Lower lobe of right lung (tissue), 2 donors: ENCODE data around the gene PROSER2. TPM values are rescaled to one million over a fixed set of nuclear protein-coding genes. Genes with fewer than 3 reads are reported as not detected.

Source experiments
- ATAC-seq, 2 donors: fragments of 200-7000 bp; cut with Tn5 transposase; one replicate each; pipeline ENCODE4 v1.9.1; 2020 to 2022; ENCODE audit warnings: mild to moderate bottlenecking in 2 of 2, moderate library complexity in 2 of 2
- DNase-seq: peaks from one replicate; pipeline ENCODE4 v3.0.0-alpha.2; 2020
- H3K27ac ChIP-seq: fragments of 200-600 bp; one replicate; pipeline ENCODE4 v1.8.0; 2022
- H3K27me3 ChIP-seq: fragments of 200-600 bp; one replicate; pipeline ENCODE4 v1.8.0; 2022; ENCODE audit warnings: low read depth
- H3K36me3 ChIP-seq: fragments of 200-600 bp; one replicate; pipeline ENCODE4 v1.8.0; 2022; ENCODE audit warnings: mild to moderate bottlenecking
- H3K4me1 ChIP-seq: fragments of 200-600 bp; one replicate; pipeline ENCODE4 v1.8.0; 2022
- H3K4me3 ChIP-seq: fragments of 200-600 bp; one replicate; pipeline ENCODE4 v1.8.0; 2022; ENCODE audit warnings: mild to moderate bottlenecking
- H3K9me3 ChIP-seq: fragments of 200-600 bp; one replicate; pipeline ENCODE4 v1.8.0; 2022
- intact Hi-C: fragments of 100-400 bp; cut with DNase I; formaldehyde crosslinking; loops from one replicate; pipeline ENCODE4 v1.11.0; 2022
- total RNA-seq: library from RNA; stranded (reverse); fragmentation: NEBNext Ultra II Directional; extraction: Animal tissue kit (Norgen Biotek cat#: 25700); gene quantifications from one replicate; pipeline ENCODE4 v1.2.1, GENCODE V29; 2021
- TF ChIP-seq, protein P1 (sequence below): fragments of 200-600 bp; IDR thresholded peaks from one replicate; pipeline ENCODE4 v1.8.0; 2022; ENCODE audit warnings: antibody characterized with exemption, mild to moderate bottlenecking
- donor health status: DM: no; HTN: yes; CAD: no; lungs with severe emphysema.

Gene PROSER2
- total RNA-seq, 1 donor from 2014 or later, result 18.0 TPM

DNA sequence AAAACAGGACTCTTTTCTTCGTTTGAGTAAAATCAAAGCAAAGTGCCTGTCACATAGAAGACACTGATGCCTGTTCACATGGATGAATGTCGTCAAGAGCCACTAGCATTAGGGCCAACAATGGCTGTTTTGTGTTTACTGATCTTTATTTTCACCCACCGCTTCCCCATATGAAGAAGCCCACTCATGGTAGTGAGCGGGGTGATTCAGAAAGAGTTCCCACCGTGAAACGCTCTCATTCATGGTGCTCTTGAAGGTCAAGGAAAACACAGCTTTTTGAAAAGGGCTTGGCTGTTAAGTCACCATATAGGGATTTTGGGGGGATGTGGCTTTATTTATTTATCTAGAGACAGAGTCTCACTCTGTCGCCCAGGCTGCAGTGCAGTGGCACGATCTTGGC lies 12.5 kb downstream of the PROSER2 start:
- DNase-seq (no peak), ATAC-seq (no peak)
- H3K27ac ChIP-seq, result no peak overlapping the region
- TF ChIP-seq, protein P1, sequence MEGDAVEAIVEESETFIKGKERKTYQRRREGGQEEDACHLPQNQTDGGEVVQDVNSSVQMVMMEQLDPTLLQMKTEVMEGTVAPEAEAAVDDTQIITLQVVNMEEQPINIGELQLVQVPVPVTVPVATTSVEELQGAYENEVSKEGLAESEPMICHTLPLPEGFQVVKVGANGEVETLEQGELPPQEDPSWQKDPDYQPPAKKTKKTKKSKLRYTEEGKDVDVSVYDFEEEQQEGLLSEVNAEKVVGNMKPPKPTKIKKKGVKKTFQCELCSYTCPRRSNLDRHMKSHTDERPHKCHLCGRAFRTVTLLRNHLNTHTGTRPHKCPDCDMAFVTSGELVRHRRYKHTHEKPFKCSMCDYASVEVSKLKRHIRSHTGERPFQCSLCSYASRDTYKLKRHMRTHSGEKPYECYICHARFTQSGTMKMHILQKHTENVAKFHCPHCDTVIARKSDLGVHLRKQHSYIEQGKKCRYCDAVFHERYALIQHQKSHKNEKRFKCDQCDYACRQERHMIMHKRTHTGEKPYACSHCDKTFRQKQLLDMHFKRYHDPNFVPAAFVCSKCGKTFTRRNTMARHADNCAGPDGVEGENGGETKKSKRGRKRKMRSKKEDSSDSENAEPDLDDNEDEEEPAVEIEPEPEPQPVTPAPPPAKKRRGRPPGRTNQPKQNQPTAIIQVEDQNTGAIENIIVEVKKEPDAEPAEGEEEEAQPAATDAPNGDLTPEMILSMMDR, result no peak
- H3K27me3 ChIP-seq, result no peaks in the 10 kb centered on the region
- no peaks in the 10 kb centered on the region for H3K9me3 ChIP-seq
- peaks cover 16% of the 10 kb centered on the region for H3K4me1 ChIP-seq
- intact Hi-C loops, result no loop called here
- no peaks in the 10 kb centered on the region for H3K36me3 ChIP-seq
- no peak overlapping the region for H3K4me3 ChIP-seq

DNA sequence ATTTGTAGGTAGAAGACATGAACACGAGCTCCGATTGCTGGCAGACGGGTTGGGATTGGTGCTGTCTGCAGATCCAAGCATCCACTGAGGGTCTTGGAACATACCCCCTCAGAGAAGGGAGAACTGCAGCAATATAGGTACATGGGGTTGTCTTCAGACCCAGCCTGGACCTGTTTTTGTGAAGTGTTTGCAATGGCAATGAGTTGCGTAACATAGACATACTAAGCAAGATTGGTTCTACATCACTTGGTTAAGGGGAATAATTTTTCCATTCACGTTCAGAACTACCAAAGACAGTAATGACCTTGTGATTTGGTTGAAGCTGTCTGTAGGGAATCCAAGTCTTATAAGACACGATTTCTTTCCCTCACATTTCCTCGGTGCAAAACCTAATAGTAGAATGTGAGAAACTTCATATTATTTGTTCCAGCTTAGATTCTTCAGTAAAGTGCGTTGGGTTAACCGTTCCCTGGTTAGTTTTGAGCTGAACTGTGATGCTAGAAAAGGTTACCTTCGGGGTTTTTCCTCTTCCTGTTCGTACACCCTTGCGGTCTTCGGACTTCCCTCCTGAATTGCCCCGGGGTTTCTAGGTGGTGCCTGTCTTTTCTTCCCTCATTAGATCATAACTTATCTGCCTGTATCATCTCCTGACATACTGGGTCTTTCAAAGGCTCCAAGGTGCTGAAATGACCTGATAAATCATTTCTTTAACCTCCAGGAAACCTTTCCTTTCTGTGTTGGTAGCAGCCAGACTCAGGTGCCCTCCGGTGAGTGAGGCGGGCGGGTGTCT lies 14.4 kb downstream of the PROSER2 start:
- ATAC-seq, result peak in 1 of 2 donors; percentile 58
- H3K4me3 ChIP-seq, result no peak overlapping the region
- intact Hi-C loops, result no loop called here
- H3K4me1 ChIP-seq, result peaks cover 3% of the 10 kb centered on the region
- TF ChIP-seq, protein P1, result no peak
- no peak for DNase-seq
- no peaks in the 10 kb centered on the region for H3K27me3 ChIP-seq
- H3K9me3 ChIP-seq, result no peaks in the 10 kb centered on the region
- no peaks in the 10 kb centered on the region for H3K36me3 ChIP-seq
- H3K27ac ChIP-seq, result no peak overlapping the region

DNA sequence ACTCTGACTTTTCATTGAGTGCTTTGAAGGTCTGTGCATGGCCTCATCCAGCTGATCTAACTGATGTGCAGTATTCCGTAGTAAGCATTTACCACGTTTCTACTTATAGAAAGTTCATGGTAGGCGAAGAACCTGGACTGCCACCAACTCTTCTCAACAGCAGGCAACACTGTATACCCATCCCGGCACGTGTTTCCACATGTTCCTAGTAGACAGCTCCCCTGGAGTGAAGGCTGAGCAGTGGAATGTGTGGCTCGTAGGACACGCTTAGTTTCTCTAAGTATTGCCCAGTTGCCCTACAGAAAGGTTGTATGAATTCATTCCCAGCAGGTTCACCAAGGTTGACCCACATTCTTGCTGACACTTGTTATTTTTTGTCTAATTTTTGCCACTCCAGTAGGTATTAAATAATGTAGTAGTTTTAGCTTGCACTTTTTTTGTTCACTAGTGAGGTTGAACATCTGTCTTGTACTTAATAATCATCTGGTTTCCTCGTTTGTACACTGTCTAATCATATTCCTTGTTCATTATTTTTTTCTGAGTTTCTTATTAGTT lies 15.2 kb downstream of the PROSER2 start:
- TF ChIP-seq, protein P1, result no peak
- Histone ChIP-seq H3K9me3 (no peaks in the 10 kb centered on the region), H3K36me3 (no peaks in the 10 kb centered on the region), H3K27ac (no peak overlapping the region), H3K4me3 (no peak overlapping the region), H3K27me3 (no peaks in the 10 kb centered on the region), H3K4me1 (no peaks in the 10 kb centered on the region)
- peak in 1 of 2 donors; percentile 31 for ATAC-seq
- no peak for DNase-seq
- intact Hi-C loops, result no loop called here

DNA sequence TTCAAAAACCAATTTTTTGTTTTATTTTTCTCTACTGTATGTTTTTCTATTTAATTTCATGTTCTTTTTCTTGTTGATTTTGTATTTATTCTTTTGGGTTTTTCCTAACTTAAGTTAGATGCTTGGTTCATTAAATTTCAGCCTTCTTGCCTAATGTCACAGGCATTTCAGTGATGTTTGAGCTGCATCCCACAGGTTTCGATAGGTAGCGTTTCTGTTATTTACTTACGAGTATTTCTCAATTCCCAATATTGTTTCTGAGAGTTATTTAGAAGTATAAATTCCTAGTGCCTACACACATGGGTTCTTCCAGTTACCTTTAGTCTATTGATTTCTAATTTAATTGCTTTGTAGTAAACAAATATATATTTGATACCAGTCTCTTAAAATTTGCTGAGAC lies 18.2 kb downstream of the PROSER2 start:
- Histone ChIP-seq H3K36me3 (no peaks in the 10 kb centered on the region), H3K4me3 (no peak overlapping the region), H3K9me3 (no peaks in the 10 kb centered on the region), H3K4me1 (no peaks in the 10 kb centered on the region), H3K27ac (no peak overlapping the region), H3K27me3 (no peaks in the 10 kb centered on the region)
- DNase-seq (no peak), ATAC-seq (no peak)
- TF ChIP-seq, protein P1, result no peak
- intact Hi-C loops, result no loop called here

DNA sequence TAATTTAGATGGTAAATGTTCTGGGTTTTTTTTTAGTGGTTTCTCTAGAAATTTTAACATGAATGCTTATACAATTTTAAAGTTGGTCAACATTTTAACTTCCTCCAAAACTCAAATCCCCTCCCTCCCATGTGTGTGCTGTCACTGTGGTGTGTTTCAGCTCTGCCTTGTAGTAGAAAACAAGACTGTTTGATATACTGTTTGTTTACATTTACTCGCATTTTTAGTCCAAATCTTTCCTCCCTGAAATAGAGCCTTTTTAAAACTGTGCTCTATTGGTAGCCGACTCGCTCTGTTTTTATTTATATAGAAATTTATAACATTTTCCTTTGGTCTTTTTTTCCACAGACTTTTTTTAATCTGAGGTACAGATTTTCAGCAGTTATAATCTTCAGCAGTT lies 19.3 kb downstream of the PROSER2 start:
- DNase-seq, result no peak
- H3K36me3 ChIP-seq, result no peaks in the 10 kb centered on the region
- no peak overlapping the region for H3K27ac ChIP-seq
- no peak for ATAC-seq
- no peak overlapping the region for H3K4me3 ChIP-seq
- H3K9me3 ChIP-seq, result no peaks in the 10 kb centered on the region
- H3K4me1 ChIP-seq, result no peaks in the 10 kb centered on the region
- intact Hi-C loops, result no loop called here
- no peaks in the 10 kb centered on the region for H3K27me3 ChIP-seq
- TF ChIP-seq, protein P1, result no peak
